ENCODE measurements around the gene PRKAG2.

PRKAG2 gene

DNA sequence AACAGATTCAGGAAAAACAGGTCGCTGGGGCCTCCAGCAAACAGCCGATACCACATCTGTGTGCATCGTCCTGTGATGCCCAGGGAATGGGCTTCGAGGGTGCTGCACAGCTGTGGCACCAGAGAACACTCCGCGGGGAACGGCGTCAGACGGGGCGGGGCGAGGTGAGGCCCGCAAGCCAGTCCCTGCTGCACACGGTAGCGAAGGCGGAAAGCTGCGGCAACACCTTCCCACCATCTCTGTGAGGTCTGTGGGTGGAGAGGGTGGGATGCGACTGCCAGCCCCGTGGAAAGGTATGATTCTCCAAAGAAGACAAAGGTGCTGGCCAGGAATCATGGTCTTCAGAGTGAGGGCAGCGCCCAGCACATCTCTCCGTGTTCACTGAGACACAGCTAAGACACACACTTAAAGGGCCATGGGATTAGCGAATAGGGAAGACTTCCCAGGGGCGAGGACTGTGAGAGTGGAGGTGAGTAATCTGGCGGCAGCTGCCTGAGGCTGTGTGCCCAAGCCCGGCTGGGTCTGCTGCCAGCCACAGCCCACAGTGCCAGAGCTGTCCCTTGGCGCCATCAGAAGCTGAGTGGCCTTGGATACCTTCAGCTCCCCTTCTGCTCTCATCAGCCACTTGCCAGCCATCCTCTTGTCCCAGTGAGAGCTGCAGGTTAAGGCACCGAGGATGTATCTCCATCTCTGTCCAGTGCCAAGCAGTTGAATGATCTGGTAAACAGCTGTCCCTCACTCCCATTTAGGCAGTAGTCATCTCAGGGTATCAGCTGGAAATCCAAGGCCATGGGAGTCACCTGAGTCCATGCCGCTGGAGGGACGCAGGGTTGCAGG is 17.6 kb downstream of the PRKAG2 start:
- no peak overlapping the region for H3K27ac ChIP-seq
- TF ChIP-seq, protein P1, sequence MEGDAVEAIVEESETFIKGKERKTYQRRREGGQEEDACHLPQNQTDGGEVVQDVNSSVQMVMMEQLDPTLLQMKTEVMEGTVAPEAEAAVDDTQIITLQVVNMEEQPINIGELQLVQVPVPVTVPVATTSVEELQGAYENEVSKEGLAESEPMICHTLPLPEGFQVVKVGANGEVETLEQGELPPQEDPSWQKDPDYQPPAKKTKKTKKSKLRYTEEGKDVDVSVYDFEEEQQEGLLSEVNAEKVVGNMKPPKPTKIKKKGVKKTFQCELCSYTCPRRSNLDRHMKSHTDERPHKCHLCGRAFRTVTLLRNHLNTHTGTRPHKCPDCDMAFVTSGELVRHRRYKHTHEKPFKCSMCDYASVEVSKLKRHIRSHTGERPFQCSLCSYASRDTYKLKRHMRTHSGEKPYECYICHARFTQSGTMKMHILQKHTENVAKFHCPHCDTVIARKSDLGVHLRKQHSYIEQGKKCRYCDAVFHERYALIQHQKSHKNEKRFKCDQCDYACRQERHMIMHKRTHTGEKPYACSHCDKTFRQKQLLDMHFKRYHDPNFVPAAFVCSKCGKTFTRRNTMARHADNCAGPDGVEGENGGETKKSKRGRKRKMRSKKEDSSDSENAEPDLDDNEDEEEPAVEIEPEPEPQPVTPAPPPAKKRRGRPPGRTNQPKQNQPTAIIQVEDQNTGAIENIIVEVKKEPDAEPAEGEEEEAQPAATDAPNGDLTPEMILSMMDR (IDR thresholded peaks at IDR 0.05), result no peak
- TF ChIP-seq ZFX (IDR thresholded peaks at IDR 0.05; ENCODE audit: borderline replicate concordance), result no peak

DNA sequence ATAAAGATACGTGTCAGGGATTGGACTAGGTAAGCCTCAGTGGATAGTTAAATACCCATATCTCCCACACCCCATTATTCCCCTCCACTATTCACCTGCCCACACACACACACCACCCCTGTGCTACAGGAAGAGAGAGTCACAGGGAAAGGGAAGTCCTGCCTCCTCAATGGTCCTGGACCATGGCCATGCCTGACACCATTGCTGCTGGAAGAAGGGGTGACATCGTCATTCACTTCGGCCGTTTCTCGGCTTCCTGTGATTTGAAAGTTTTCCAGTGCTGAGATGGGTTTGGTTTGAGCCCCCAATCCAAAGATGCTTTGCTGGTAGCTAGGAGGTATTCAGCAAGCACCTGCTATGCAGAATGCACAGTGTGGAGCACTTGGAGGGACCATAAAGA is 18.5 kb downstream of the PRKAG2 start:
- H3K27ac ChIP-seq, result no peak overlapping the region
- TF ChIP-seq, protein P1 (IDR thresholded peaks at IDR 0.05), result no peak
- no peak for TF ChIP-seq ZFX (IDR thresholded peaks at IDR 0.05; ENCODE audit: borderline replicate concordance)

DNA sequence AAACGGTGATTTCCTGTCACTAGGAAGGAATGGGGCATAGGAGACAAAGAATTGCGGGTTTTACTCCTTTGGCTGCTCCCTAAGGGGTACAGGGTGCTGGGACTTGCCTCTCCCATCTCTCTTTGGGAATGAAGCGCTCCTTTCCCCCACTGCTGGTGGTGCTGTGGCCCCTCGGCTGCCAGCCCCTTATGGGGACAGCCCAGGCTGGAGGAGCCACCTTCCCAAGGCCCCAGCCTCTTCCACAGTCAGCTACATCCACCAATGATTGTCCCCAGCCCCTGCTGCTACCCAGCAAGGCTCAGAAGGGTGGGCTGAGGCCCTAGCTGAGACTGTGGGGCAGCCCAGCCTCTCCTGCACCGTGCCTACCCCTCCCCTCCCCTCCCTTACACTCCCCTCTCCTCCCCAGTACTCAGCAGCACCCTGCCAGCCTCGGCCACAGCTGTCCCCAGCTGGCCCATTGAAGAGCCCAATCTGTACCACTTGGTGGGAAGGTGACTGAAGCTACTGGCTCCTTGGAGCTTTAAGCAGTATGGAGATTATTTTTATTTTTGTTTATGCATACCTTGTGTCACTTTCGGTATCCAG is 19.0 kb downstream of the PRKAG2 start:
- no peak for TF ChIP-seq ZFX (IDR thresholded peaks at IDR 0.05; ENCODE audit: borderline replicate concordance)
- TF ChIP-seq, protein P1 (IDR thresholded peaks at IDR 0.05), result no peak
- no peak overlapping the region for H3K27ac ChIP-seq

DNA sequence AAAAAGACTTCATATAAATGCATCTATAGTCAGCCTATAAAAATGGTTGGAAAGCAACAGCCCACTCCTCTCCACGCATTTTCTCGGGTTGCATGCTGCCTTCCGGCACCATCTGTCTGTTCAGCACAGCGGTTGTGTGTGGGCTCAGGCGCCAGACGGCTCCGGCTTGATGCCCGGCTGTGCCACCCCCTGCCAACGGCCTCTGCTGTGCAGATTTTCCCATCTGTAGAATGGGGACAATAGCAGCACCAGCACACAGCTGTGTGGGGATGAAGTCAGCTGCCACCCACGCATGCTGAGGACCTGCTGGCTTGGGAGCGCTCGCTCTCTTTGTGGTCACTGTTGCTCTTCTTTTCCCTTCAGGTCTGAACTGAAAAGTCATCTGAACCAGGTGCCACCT is 19.5 kb downstream of the PRKAG2 start:
- no peak overlapping the region for H3K27ac ChIP-seq
- TF ChIP-seq, protein P1 (IDR thresholded peaks at IDR 0.05), result no peak
- TF ChIP-seq ZFX (IDR thresholded peaks at IDR 0.05; ENCODE audit: borderline replicate concordance), result no peak

DNA sequence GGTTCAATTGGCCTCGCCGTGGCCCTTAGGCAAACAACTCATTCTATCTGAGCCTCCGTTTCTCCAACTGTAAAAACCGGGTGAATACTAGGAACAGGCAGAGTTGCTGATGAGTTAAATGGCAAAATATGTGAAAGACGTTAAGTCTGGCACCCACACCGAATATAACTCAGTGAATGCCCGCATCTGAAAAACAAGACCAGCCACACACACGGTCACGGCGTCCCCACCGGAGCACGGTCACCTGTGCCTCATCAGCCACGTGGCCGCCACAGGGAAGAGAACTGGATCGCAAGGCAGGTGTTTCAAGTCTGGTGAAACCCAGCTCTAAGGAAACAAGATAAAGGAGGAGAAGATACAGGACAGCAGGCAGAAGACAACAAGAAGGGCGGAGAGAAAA is 20.4 kb downstream of the PRKAG2 start:
- TF ChIP-seq, protein P1 (IDR thresholded peaks at IDR 0.05), result no peak
- TF ChIP-seq ZFX (IDR thresholded peaks at IDR 0.05; ENCODE audit: borderline replicate concordance), result no peak
- H3K27ac ChIP-seq, result no peak overlapping the region

DNA sequence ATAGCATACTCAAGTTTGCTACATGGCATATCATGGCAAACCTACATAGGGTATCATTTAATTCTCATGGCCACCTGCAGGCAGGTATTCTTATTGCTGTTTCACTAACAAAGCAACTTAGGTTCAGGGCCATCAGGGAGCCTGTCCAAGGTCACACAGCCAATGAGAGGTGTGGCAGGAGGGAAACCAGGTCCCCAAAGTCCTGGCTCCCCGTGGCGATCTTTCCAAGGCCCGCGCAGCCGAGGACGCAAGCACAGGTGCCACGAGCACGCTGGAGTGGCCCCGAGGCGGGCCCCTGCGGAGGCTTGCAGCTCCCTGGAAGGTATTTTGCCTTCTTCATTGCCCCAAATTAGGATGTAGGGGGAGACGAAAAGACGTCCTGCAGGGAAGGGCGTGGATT is 20.8 kb downstream of the PRKAG2 start:
- no peak overlapping the region for H3K27ac ChIP-seq
- TF ChIP-seq, protein P1 (IDR thresholded peaks at IDR 0.05), result peak; percentile 24; the same call in 1 of the 2 replicates
- TF ChIP-seq ZFX (IDR thresholded peaks at IDR 0.05; ENCODE audit: borderline replicate concordance), result no peak

DNA sequence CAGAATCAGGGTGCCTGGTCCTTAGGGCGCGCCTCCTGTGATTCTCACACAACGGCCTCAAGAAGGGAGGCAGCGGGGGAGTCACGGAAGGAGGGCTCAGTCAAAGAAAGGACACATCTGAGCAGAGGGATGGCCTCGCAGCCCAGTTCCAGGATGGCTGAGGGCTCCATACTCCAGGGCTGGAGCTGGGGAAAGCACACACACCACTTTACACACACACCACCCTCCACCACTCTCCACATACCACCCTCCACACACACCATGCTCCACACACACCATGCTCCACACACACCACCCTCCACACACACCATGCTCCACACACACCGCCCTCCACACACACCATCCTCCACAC is 22.2 kb downstream of the PRKAG2 start:
- TF ChIP-seq ZFX (IDR thresholded peaks at IDR 0.05; ENCODE audit: borderline replicate concordance), result no peak
- TF ChIP-seq, protein P1 (IDR thresholded peaks at IDR 0.05), result no peak
- H3K27ac ChIP-seq, result no peak overlapping the region
